ENCODE data around the gene GPHN. TPM values are rescaled to one million over a fixed set of nuclear protein-coding genes. Genes with fewer than 3 reads are reported as not detected.

The GPHN gene
- polyA plus RNA-seq, 1 of the 3 experiments (the other 2 are of a cell fraction), result 6.9 TPM

DNA sequence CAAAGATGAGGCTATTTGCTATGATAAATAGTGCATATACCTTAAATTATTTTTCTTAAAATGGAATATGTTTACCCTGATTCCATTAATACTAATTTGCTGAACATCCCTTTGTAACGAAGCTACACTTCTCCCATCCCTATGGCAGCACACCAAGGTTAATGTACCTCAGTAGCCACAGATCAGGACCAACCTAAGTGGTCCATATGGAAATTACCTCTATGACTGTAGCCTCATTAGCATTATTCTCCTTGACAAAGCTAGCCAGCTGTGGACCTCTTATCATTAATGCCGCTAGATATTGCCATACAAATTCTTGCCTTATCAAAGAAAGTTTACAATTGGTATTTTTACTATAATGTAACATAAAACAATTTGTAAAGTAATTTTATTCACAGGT is 604.4 kb downstream of the GPHN start:
- no peaks in the 10 kb centered on the region for H3F3A ChIP-seq (replicated peaks; ENCODE audit: insufficient read depth)
- CTCF ChIA-PET, result no interaction called here
- no peaks in the 10 kb centered on the region for H3K9me2 ChIP-seq
- H4K20me1 ChIP-seq (ENCODE audit: insufficient read depth), result no peaks in the 10 kb centered on the region
- TF ChIP-seq, protein P1, sequence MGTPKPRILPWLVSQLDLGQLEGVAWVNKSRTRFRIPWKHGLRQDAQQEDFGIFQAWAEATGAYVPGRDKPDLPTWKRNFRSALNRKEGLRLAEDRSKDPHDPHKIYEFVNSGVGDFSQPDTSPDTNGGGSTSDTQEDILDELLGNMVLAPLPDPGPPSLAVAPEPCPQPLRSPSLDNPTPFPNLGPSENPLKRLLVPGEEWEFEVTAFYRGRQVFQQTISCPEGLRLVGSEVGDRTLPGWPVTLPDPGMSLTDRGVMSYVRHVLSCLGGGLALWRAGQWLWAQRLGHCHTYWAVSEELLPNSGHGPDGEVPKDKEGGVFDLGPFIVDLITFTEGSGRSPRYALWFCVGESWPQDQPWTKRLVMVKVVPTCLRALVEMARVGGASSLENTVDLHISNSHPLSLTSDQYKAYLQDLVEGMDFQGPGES (IDR thresholded peaks at IDR 0.05; ENCODE audit: low read depth, low read length), result no peak
- TF ChIP-seq TCF12 (IDR thresholded peaks at IDR 0.05) (no peak), RFX5 (IDR thresholded peaks at IDR 0.05; ENCODE audit: low read length) (no peak), RXRA (IDR thresholded peaks at IDR 0.05; ENCODE audit: borderline replicate concordance, low read depth) (no peak), SMC3 (IDR thresholded peaks at IDR 0.05; ENCODE audit: low read depth, low read length) (no peak)
- TF ChIP-seq, protein P2, sequence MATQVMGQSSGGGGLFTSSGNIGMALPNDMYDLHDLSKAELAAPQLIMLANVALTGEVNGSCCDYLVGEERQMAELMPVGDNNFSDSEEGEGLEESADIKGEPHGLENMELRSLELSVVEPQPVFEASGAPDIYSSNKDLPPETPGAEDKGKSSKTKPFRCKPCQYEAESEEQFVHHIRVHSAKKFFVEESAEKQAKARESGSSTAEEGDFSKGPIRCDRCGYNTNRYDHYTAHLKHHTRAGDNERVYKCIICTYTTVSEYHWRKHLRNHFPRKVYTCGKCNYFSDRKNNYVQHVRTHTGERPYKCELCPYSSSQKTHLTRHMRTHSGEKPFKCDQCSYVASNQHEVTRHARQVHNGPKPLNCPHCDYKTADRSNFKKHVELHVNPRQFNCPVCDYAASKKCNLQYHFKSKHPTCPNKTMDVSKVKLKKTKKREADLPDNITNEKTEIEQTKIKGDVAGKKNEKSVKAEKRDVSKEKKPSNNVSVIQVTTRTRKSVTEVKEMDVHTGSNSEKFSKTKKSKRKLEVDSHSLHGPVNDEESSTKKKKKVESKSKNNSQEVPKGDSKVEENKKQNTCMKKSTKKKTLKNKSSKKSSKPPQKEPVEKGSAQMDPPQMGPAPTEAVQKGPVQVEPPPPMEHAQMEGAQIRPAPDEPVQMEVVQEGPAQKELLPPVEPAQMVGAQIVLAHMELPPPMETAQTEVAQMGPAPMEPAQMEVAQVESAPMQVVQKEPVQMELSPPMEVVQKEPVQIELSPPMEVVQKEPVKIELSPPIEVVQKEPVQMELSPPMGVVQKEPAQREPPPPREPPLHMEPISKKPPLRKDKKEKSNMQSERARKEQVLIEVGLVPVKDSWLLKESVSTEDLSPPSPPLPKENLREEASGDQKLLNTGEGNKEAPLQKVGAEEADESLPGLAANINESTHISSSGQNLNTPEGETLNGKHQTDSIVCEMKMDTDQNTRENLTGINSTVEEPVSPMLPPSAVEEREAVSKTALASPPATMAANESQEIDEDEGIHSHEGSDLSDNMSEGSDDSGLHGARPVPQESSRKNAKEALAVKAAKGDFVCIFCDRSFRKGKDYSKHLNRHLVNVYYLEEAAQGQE (IDR thresholded peaks at IDR 0.05; ENCODE audit: low read depth, low read length), result no peak
- H3K9me3 ChIP-seq, result no peaks in the 10 kb centered on the region
- POLR2A ChIA-PET, result no interaction called here
- H3K79me2 ChIP-seq (ENCODE audit: insufficient read depth), result no peaks in the 10 kb centered on the region
- DNase-seq, result no peak
- H3K9ac ChIP-seq, result no peak overlapping the region
- no peaks in the 10 kb centered on the region for H3K36me3 ChIP-seq (replicated peaks in 1 of 2; ENCODE audit: control insufficient read depth in 1 of 2, insufficient read depth in 2 of 2, low read length in 1 of 2)
- H2AFZ ChIP-seq (ENCODE audit: low read depth), result no peak overlapping the region
- H3K27ac ChIP-seq (ENCODE audit: low read depth in 2 of 2, low read length in 1 of 2), result no peak overlapping the region
- no peaks in the 10 kb centered on the region for H3K27me3 ChIP-seq (ENCODE audit: insufficient read depth)
- 98% methylated on average over 2 of the region's 2 CpGs for WGBS (ENCODE audit: low lambda C conversion rate)
- H3K4me2 ChIP-seq, result no peak overlapping the region
- H3K4me3 ChIP-seq (ENCODE audit: low read depth in 2 of 2, low read length in 1 of 2), result no peak overlapping the region
- H3K4me1 ChIP-seq (ENCODE audit: control insufficient read depth in 1 of 2, insufficient read depth in 2 of 2, low read depth in 1 of 2, low read length in 1 of 2), result no peaks in the 10 kb centered on the region

DNA sequence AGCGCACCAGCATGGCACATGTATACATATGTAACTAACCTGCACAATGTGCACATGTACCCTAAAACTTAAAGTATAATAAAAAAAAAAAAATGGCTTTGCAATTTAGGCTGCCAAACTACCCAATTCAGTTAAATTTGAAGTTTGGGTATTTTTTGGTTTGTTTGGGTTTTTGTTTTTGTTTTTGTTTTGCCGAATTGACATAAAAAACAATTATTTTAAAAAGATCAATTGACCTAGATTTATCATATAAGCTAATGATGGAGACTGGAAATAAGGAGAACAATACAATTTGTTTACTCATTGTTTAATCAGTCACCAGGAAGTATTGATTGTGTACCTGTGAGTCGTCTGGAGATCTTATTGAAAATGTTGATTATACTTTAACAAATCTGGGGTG is 619.2 kb downstream of the GPHN start:
- DNase-seq, result no peak
- TF ChIP-seq SIN3A (IDR thresholded peaks at IDR 0.05; ENCODE audit: borderline replicate concordance, low read depth, low read length) (no peak), RAD21 (IDR thresholded peaks at IDR 0.05; ENCODE audit: low read length) (no peak), GABPA (IDR thresholded peaks at IDR 0.05; ENCODE audit: low read depth) (no peak), FOXM1 (IDR thresholded peaks at IDR 0.05; ENCODE audit: low read depth) (no peak)
- TF ChIP-seq, protein P1 (IDR thresholded peaks at IDR 0.05; ENCODE audit: low read depth, low read length), result no peak
- Histone ChIP-seq H3K36me3 (replicated peaks in 1 of 2; ENCODE audit: control insufficient read depth in 1 of 2, insufficient read depth in 2 of 2, low read length in 1 of 2) (peaks cover 0 to 4% of the 10 kb centered on the region in 2 experiments), H3K27me3 (ENCODE audit: insufficient read depth) (no peaks in the 10 kb centered on the region), H2AFZ (ENCODE audit: low read depth) (no peak overlapping the region), H3K4me2 (no peak overlapping the region), H3K9me2 (no peaks in the 10 kb centered on the region), H4K20me1 (ENCODE audit: insufficient read depth) (no peaks in the 10 kb centered on the region), H3K4me3 (ENCODE audit: low read depth in 2 of 2, low read length in 1 of 2) (no peak overlapping the region), H3K9me3 (no peaks in the 10 kb centered on the region), H3K79me2 (ENCODE audit: insufficient read depth) (no peaks in the 10 kb centered on the region), H3K4me1 (ENCODE audit: control insufficient read depth in 1 of 2, insufficient read depth in 2 of 2, low read depth in 1 of 2, low read length in 1 of 2) (no peaks in the 10 kb centered on the region), H3K27ac (ENCODE audit: low read depth in 2 of 2, low read length in 1 of 2) (no peak overlapping the region), H3F3A (replicated peaks; ENCODE audit: insufficient read depth) (no peaks in the 10 kb centered on the region), H3K9ac (no peak overlapping the region)
- WGBS (ENCODE audit: low lambda C conversion rate), result 87% methylated on average over 3 of the region's 3 CpGs
- ChIA-PET CTCF (interaction anchor here (0.9 to 1.0 kb wide), 2 partner anchors 9 to 725 kb away, joined by 3 read pairs; no protein-coding TSS in a partner anchor), POLR2A (no interaction called here)

Data from SK-N-SH (cell line).